Choroid plexus epithelial cell (primary cell): ENCODE results near the gene PIGX.
A peak's percentile ranks its signal among the peaks of the same experiment; 100 is the strongest.

Experiments used
- DNase-seq: peaks from one replicate; pipeline ENCODE4 v3.0.0-alpha.2; 2010; ENCODE audit warnings: low read depth
- H3K4me3 ChIP-seq: 2 replicates; pipeline ENCODE4 v1.5.1; 2011; ENCODE audit warnings: low read depth, mild to moderate bottlenecking, control low read depth, low read length, moderate library complexity
- CTCF ChIP-seq: conservative IDR thresholded peaks from 2 replicates; pipeline ENCODE4 v1.5.1; 2011; ENCODE audit warnings: low read depth, mild to moderate bottlenecking, control low read depth, inconsistent platforms, low read length, moderate library complexity

PIGX gene

GRCh38 chr3:196677353-196677752 lies 34.8 kb upstream of the PIGX start:
- no peak overlapping the region for H3K4me3 ChIP-seq
- TF ChIP-seq CTCF, result no peak

DNA sequence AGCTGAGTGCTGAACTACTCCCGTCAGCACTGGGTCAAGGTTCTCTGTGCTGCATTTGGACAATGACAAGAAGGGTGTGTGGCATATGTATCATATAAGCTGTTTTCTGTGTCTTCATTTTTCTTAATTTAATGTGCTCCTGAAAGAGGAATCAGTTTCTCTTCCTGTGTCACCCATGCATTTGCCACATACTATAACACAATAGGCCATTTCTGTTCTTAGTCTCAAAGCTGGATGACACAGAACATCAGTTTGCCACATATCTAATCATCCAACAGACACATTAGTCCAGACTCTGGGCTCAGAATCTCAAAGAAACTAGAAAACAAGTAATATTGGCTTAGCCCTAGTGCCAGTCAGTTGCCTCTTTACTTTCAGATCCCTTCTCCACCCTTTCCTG lies 34.2 kb upstream of the PIGX start:
- TF ChIP-seq CTCF, result no peak
- H3K4me3 ChIP-seq, result no peak overlapping the region
- DNase-seq, result no peak

More at GRCh38 chr3:196677353-196677752, 34.8 kb upstream of the PIGX start:
- no peak for DNase-seq

DNA sequence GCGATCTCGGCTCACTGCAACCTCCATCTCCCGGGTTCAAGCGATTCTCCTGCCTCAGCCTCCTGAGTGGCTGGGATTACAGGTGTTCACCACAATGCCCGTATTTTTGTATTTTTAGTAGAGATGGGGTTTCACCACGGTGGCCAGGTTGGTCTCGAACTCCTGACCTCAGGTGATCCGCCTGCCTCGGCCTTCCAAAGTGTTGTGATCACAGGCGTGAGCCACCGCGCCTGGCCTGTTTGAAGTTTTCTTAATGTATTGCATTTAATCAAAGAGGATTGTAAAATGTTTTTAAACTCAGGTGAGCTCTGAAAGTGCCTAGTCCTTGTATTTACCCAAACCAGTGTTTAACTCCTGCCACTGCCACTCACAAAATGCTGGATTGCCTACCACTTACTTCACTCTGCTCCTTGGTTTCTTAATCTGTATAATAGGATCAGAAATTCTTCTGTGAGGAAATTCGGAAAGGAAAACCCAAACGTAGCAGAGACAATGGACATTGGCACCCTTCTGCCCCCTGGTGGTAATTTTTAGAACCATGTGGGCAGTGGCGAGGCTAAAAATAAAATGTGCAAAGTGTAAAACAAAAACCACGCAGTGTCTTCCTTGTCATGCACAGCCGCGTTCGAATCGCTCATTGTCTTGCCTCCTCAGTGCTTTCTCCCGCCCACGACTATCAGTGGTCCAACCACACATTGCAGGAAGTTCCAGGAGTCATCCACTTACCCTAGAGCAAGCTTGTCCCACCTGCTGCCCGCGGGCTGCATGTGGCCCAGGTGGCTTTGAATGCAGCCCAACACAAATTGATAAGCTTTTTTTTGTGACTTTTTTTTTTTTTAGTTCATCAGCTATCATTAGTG lies 27.4 kb upstream of the PIGX start:
- peak; percentile 69 for DNase-seq
- no peak overlapping the region for H3K4me3 ChIP-seq
- TF ChIP-seq CTCF, result peak; percentile 87

DNA sequence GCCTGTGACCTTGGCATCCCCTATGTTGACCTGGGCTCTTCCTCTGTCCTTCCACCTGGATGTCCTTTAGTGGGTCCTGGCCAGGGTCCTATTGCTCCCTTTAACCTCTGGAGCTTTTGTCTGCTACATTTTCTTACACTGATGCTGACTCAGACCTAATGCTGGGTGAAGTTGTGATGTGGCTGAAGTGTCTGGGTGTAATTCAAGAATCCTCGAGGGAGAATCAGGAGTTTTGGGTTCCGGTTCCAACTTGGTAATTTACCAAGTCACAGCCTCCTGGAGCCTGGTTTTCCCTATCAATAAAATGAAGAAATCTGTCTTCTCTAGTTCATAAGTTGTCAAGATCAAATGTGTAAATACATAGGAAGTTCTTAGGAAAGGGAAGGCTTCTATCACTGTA lies 25.7 kb upstream of the PIGX start:
- DNase-seq, result peak; percentile 59
- no peak overlapping the region for H3K4me3 ChIP-seq
- no peak for TF ChIP-seq CTCF

DNA sequence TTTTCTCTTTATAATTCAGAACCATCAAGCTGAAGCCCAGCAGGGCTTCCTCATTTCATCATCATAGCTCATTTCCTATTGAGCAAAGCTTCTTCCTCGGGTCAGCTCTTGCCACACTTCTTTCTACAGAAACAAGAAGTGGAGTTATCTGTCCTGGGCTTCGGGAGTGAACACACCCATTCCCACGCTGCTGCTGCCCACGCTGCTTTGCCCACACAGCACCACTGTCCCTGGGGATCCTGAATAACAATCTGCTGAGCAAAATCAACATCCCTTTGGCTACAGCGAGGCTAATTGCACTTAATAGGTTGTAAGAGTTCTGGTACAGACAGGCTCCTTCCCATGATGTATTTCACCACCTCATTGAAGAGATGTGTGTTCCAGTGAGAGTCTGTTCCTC lies 23.8 kb upstream of the PIGX start:
- TF ChIP-seq CTCF, result no peak
- peak; percentile 99 for DNase-seq
- H3K4me3 ChIP-seq, result peak overlapping the region; percentile 9

- no peak for DNase-seq
- no peak overlapping the region for H3K4me3 ChIP-seq
- TF ChIP-seq CTCF, result no peak
Observed at GRCh38 chr3:196689941-196690660, 22.1 kb upstream of the PIGX start.
